Mucosa of rectum (tissue), 2 donors: ENCODE data around the gene FOXRED2.
A peak's percentile ranks its signal among the peaks of the same experiment; 100 is the strongest.

Source experiments
- H3K27ac ChIP-seq, 2 donors: one replicate each; pipeline ENCODE4 v1.7.0; 2013; ENCODE audit warnings: inconsistent platforms in 2 of 2, low read depth in 2 of 2, low read length in 2 of 2
- H3K27me3 ChIP-seq, 2 donors: one replicate each; pipeline ENCODE4 v1.7.0; 2013; ENCODE audit warnings: low read length in 2 of 2; ENCODE audit not compliant: control insufficient read depth in 2 of 2, insufficient read depth in 2 of 2
- H3K36me3 ChIP-seq, 2 donors: one replicate each; pipeline ENCODE4 v1.7.0; 2013; ENCODE audit warnings: low read length in 2 of 2; ENCODE audit not compliant: control insufficient read depth in 2 of 2, insufficient read depth in 2 of 2
- H3K4me1 ChIP-seq, 2 donors: one replicate each; pipeline ENCODE4 v1.7.0; 2013; ENCODE audit warnings: low read length in 2 of 2, mild to moderate bottlenecking in 1 of 2; ENCODE audit not compliant: control insufficient read depth in 2 of 2, insufficient read depth in 2 of 2
- H3K4me3 ChIP-seq, 2 donors: one replicate each; pipeline ENCODE4 v1.7.0; 2013; ENCODE audit warnings: low read length in 2 of 2
- H3K9ac ChIP-seq, 2 donors: one replicate each; pipeline ENCODE4 v1.7.0; 2013; ENCODE audit warnings: low read length in 2 of 2, low read depth in 1 of 2, mild to moderate bottlenecking in 1 of 2
- H3K9me3 ChIP-seq, 2 donors: one replicate each; pipeline ENCODE4 v1.7.0; 2013; ENCODE audit warnings: low read length in 2 of 2; ENCODE audit not compliant: control insufficient read depth in 2 of 2
- donor health status: healthy.
- donor health status: Normal muscosa, but diverticular disease.

FOXRED2 gene

GRCh38 chr22:36470994-36471331, 35.9 kb downstream of the FOXRED2 start:
- peak overlapping the region in 1 of 2 donors; percentile 22 for H3K4me3 ChIP-seq
- H3K27me3 ChIP-seq, result no peaks in the 10 kb centered on the region
- H3K27ac ChIP-seq, result peak overlapping the region; percentile 46 to 62
- peaks cover 11 to 16% of the 10 kb centered on the region in 2 donors for H3K4me1 ChIP-seq
- H3K9me3 ChIP-seq, result no peaks in the 10 kb centered on the region
- peaks cover 50 to 51% of the 10 kb centered on the region in 2 donors for H3K36me3 ChIP-seq
- no peak overlapping the region for H3K9ac ChIP-seq

- no peaks in the 10 kb centered on the region for H3K27me3 ChIP-seq
- H3K36me3 ChIP-seq, result peaks cover 44 to 46% of the 10 kb centered on the region in 2 donors
- H3K4me3 ChIP-seq, result peak overlapping the region in 1 of 2 donors; percentile 2
- peak overlapping the region; percentile 41 to 61 for H3K9ac ChIP-seq
- H3K9me3 ChIP-seq, result no peaks in the 10 kb centered on the region
- peaks cover 17 to 21% of the 10 kb centered on the region in 2 donors for H3K4me1 ChIP-seq
- peak overlapping the region; percentile 62 to 67 for H3K27ac ChIP-seq
These were observed 36.5 kb downstream of the FOXRED2 start for GRCh38 chr22:36470162-36470993.

GRCh38 chr22:36469094-36469710, 37.6 kb downstream of the FOXRED2 start:
- peaks cover 35 to 37% of the 10 kb centered on the region in 2 donors for H3K36me3 ChIP-seq
- peaks cover 24 to 30% of the 10 kb centered on the region in 2 donors for H3K4me1 ChIP-seq
- H3K4me3 ChIP-seq, result no peak overlapping the region
- H3K27me3 ChIP-seq, result no peaks in the 10 kb centered on the region
- no peaks in the 10 kb centered on the region for H3K9me3 ChIP-seq
- peak overlapping the region; percentile 0 to 6 for H3K9ac ChIP-seq
- H3K27ac ChIP-seq, result peak overlapping the region in 1 of 2 donors; percentile 63

GRCh38 chr22:36467946-36468345, 38.9 kb downstream of the FOXRED2 start:
- Histone ChIP-seq H3K4me3 (no peak overlapping the region), H3K9ac (peak overlapping the region in 1 of 2 donors; percentile 14), H3K9me3 (no peaks in the 10 kb centered on the region), H3K36me3 (peaks cover 30% of the 10 kb centered on the region in 2 donors), H3K27me3 (no peaks in the 10 kb centered on the region), H3K27ac (peak overlapping the region; percentile 42 to 56), H3K4me1 (peaks cover 24 to 36% of the 10 kb centered on the region in 2 donors)

DNA sequence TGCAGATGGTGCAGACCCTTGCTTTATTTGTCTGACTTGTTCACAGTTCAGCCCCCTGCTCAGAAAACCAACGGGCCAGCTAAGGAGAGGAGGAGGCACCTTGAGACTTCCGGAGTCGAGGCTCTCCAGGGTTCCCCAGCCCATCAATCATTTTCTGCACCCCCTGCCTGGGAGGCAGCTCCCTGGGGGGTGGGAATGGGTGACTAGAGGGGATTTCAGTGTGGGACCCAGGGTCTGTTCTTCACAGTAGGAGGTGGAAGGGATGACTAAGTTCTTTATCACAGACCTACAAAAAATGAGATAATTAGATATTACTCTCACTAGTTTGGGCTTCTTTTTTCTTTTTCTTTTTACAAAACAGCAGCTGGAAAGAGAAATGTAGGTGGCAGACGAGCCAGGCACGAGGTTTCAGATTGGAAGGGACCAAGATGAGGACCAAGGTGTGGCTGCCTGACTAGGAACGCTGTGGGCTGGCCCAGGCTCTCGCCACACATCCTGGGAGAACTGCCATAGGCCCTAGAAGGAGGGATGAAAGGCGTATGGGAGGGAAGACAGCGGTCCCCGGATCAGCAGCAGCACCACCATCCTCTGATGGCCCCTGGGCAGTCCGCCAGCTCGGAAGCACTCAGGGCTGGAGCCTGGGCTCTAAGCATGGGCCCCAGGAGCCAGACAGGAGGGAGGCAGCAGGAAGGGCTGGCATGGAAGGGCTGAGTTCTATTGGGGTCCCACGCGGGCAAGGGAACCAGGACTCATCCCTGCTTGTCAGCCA, 39.6 kb downstream of the FOXRED2 start:
- Histone ChIP-seq H3K4me3 (no peak overlapping the region), H3K27ac (peak overlapping the region; percentile 79 to 80), H3K9ac (peak overlapping the region in 1 of 2 donors; percentile 70), H3K36me3 (peaks cover 26 to 27% of the 10 kb centered on the region in 2 donors), H3K4me1 (peaks cover 27 to 38% of the 10 kb centered on the region in 2 donors), H3K27me3 (no peaks in the 10 kb centered on the region), H3K9me3 (no peaks in the 10 kb centered on the region)

GRCh38 chr22:36466258-36466657, 40.6 kb downstream of the FOXRED2 start:
- H3K9ac ChIP-seq, result peak overlapping the region in 1 of 2 donors; percentile 70

DNA sequence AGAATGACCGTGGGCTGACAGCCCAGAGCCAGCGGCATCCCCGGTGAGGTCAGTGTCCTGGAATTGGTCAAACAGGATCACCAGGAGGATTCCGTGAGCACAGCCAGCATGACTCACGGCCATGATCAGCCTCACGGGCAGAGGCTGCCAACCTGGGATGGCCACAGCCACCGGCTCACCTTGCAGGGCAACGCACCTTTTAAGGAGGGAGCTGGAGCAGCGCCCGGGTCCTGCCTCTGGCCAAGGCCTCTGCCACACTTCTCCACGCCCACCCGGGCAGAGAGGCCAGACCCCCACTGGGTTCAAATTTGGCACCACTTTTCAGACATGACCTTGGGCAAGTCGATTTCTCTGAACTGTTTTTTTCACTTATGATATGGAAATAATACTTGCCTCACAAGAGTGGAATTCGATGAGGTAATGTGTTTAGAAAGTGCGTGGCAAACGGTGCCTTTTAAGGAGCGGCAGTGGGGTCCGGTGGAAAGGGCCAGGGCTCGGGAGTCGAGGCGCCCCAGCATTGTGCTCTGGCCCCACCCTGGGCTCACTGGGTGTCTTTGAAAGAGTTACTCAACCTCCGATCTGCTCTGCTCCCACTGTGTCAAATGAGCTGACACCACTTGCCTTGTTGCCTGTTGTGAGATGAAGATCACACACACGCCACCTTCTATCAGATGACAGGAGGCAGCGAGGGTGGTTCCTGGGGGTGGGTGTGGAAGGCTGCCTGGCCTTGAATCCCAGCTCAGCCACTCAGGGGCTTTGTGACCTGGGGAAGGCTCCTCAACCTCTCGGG, 41.4 kb downstream of the FOXRED2 start:
- Histone ChIP-seq H3K27me3 (no peaks in the 10 kb centered on the region), H3K9me3 (no peaks in the 10 kb centered on the region), H3K36me3 (peaks cover 13 to 18% of the 10 kb centered on the region in 2 donors), H3K4me1 (peaks cover 30 to 48% of the 10 kb centered on the region in 2 donors), H3K9ac (peak overlapping the region; percentile 35 to 70), H3K4me3 (peak overlapping the region in 1 of 2 donors; percentile 13), H3K27ac (peak overlapping the region; percentile 79 to 80)

More at GRCh38 chr22:36466258-36466657, 40.6 kb downstream of the FOXRED2 start:
- Histone ChIP-seq H3K27ac (peak overlapping the region; percentile 79 to 80), H3K36me3 (peaks cover 19 to 25% of the 10 kb centered on the region in 2 donors), H3K4me1 (peaks cover 30 to 45% of the 10 kb centered on the region in 2 donors), H3K27me3 (no peaks in the 10 kb centered on the region), H3K9me3 (no peaks in the 10 kb centered on the region), H3K4me3 (no peak overlapping the region)

GRCh38 chr22:36464715-36465231, 42.1 kb downstream of the FOXRED2 start:
- H3K4me1 ChIP-seq, result peaks cover 29 to 49% of the 10 kb centered on the region in 2 donors
- peak overlapping the region in 1 of 2 donors; percentile 13 for H3K4me3 ChIP-seq
- H3K36me3 ChIP-seq, result peaks cover 13 to 18% of the 10 kb centered on the region in 2 donors
- H3K9me3 ChIP-seq, result no peaks in the 10 kb centered on the region
- H3K27me3 ChIP-seq, result no peaks in the 10 kb centered on the region
- peak overlapping the region in 1 of 2 donors; percentile 70 for H3K9ac ChIP-seq
- H3K27ac ChIP-seq, result peak overlapping the region; percentile 79 to 80

DNA sequence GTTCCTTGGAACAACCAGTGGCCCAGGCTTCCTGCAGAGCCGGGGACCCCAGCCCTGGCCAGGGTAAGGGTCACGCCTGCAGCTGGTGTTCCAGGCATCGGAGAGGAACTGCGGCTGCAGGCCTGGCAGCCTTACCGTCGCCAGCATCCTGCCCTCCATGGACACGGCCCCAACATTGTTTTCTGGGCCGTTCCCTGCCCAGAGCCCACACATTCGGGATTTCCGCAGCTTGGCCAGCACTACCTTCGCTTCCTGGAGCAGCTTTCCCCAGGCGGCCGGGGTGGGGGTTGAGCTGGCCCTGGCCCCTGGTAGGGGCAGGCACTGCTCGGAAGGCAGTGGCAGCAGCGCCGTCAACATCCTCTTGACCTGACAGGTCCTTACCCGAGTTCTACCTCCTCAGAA, 43.1 kb downstream of the FOXRED2 start:
- peaks cover 23 to 50% of the 10 kb centered on the region in 2 donors for H3K4me1 ChIP-seq
- peak overlapping the region; percentile 38 for H3K27ac ChIP-seq
- H3K27me3 ChIP-seq, result no peaks in the 10 kb centered on the region

More for the DNA sequence above, 43.1 kb downstream of the FOXRED2 start:
- Histone ChIP-seq H3K9ac (no peak overlapping the region), H3K9me3 (no peaks in the 10 kb centered on the region), H3K36me3 (peaks cover 9 to 14% of the 10 kb centered on the region in 2 donors), H3K4me3 (no peak overlapping the region)
